BLaER1 treated with 17β-estradiol and CSF1 and Interleukin-3, amounts not matched to agents 10 nM and 100 nM (cell line): ENCODE results near the gene GFRA4.

ENCODE experiments used
- H3K27ac ChIP-seq, 11 experiments: shearing (Covaris generic); formaldehyde crosslinking; 2 replicates each; pipeline ENCODE4 v1.8.1; 2022
- H3K27me3 ChIP-seq, 11 experiments: shearing (Covaris generic); formaldehyde crosslinking; 2 replicates each; pipeline ENCODE4 v1.8.1; 2022
- H3K36me3 ChIP-seq, 11 experiments: shearing (Covaris generic); formaldehyde crosslinking; 2 replicates each; pipeline ENCODE4 v1.8.1; 2022
- H3K4me1 ChIP-seq, 10 experiments: shearing (Covaris generic); formaldehyde crosslinking; 2 replicates each; pipeline ENCODE4 v1.8.1; 2022
- H3K4me2 ChIP-seq, 11 experiments: shearing (Covaris generic); formaldehyde crosslinking; 2 replicates each; pipeline ENCODE4 v1.8.1; 2022
- H3K4me3 ChIP-seq, 10 experiments: shearing (Covaris generic); formaldehyde crosslinking; 2 replicates each; pipeline ENCODE4 v1.8.1; 2022
- H3K9ac ChIP-seq, 11 experiments: shearing (Covaris generic); formaldehyde crosslinking; 2 replicates each; pipeline ENCODE4 v1.8.1; 2022
- H3K9me3 ChIP-seq, 11 experiments: shearing (Covaris generic); formaldehyde crosslinking; replicated peaks in 1 of 11; 2 replicates each; pipeline ENCODE4 v1.8.1; 2022
- H4K20me1 ChIP-seq, 11 experiments: shearing (Covaris generic); formaldehyde crosslinking; 2 replicates each; pipeline ENCODE4 v1.8.1; 2022
- Cebpa-rat ChIP-seq, 11 experiments: shearing (Covaris generic); IDR thresholded peaks; 2 replicates each; pipeline ENCODE4 v1.8.1; 2022

The GFRA4 gene

DNA sequence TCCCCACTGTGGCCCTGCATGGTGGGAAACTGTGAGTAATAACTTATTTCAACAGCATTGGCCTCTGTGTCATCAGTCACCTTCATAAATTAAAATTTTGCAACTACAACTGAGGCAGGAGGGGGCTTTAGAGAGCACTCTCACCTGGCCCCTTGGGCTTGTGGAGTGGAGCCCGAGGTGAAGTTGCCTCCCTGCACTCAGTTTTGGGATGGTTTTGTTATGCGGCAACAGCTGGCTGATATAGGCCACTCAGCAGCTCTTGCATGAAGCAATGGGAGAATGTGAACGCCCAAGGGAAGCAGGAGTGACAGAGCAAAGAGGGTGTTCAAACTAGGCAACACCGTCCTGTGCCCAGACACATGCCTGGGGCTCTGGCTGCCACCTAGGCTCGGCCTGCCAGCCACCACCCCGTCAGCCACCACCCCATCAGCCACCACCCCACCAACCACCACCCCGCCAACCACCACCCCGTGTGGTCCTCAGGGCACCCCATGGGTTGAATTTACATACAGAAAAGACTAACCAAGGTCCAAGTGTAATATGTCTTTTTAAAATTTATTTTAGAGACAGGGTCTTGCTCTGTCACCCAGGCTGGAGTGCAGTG is 4.3 kb upstream of the GFRA4 start:
- Histone ChIP-seq H3K4me3 (no peak overlapping the region), H3K4me2 (peak overlapping the region in 4 of 11 experiments; percentile 10 to 85 (median 76); a peak in 4 of 22 replicates), H3K27ac (no peak overlapping the region), H3K4me1 (peaks cover 40 to 80% (median 67%) of the 10 kb centered on the region in 10 experiments), H4K20me1 (peaks cover 0 to 34% (median 14%) of the 10 kb centered on the region in 11 experiments; a peak in 16 of 22 replicates), H3K36me3 (no peaks in the 10 kb centered on the region), H3K9ac (no peak overlapping the region), H3K9me3 (no peaks in the 10 kb centered on the region), H3K27me3 (peaks cover 12 to 40% (median 16%) of the 10 kb centered on the region in 11 experiments)
- TF ChIP-seq Cebpa-rat (IDR thresholded peaks at IDR 0.05) = no peak

GRCh38 chr20:3663858-3664257 is 659 bp upstream of the GFRA4 start:
- peaks cover 40 to 50% (median 45%) of the 10 kb centered on the region in 11 experiments for H3K27me3 ChIP-seq
- no peak for TF ChIP-seq Cebpa-rat (IDR thresholded peaks at IDR 0.05)
- H3K36me3 ChIP-seq = no peaks in the 10 kb centered on the region
- no peaks in the 10 kb centered on the region; a peak in 1 of 22 replicates for H3K9me3 ChIP-seq
- H3K4me2 ChIP-seq = no peak overlapping the region; a peak in 1 of 22 replicates
- H3K4me3 ChIP-seq = no peak overlapping the region
- H3K27ac ChIP-seq = no peak overlapping the region
- no peak overlapping the region for H3K9ac ChIP-seq
- H4K20me1 ChIP-seq = peaks cover 0 to 18% (median 0%) of the 10 kb centered on the region in 11 experiments; a peak in 5 of 22 replicates
- peaks cover 29 to 55% (median 43%) of the 10 kb centered on the region in 10 experiments for H3K4me1 ChIP-seq

- Histone ChIP-seq H3K4me1 (peaks cover 28 to 52% (median 44%) of the 10 kb centered on the region in 10 experiments), H4K20me1 (peaks cover 0 to 18% (median 0%) of the 10 kb centered on the region in 11 experiments; a peak in 5 of 22 replicates), H3K9ac (no peak overlapping the region), H3K9me3 (no peaks in the 10 kb centered on the region; a peak in 1 of 22 replicates), H3K36me3 (no peaks in the 10 kb centered on the region), H3K4me3 (no peak overlapping the region), H3K27ac (no peak overlapping the region), H3K4me2 (no peak overlapping the region), H3K27me3 (peaks cover 40 to 50% (median 45%) of the 10 kb centered on the region in 11 experiments)
- no peak for TF ChIP-seq Cebpa-rat (IDR thresholded peaks at IDR 0.05)
These were observed 1.2 kb downstream of the GFRA4 start for GRCh38 chr20:3661814-3662665.

DNA sequence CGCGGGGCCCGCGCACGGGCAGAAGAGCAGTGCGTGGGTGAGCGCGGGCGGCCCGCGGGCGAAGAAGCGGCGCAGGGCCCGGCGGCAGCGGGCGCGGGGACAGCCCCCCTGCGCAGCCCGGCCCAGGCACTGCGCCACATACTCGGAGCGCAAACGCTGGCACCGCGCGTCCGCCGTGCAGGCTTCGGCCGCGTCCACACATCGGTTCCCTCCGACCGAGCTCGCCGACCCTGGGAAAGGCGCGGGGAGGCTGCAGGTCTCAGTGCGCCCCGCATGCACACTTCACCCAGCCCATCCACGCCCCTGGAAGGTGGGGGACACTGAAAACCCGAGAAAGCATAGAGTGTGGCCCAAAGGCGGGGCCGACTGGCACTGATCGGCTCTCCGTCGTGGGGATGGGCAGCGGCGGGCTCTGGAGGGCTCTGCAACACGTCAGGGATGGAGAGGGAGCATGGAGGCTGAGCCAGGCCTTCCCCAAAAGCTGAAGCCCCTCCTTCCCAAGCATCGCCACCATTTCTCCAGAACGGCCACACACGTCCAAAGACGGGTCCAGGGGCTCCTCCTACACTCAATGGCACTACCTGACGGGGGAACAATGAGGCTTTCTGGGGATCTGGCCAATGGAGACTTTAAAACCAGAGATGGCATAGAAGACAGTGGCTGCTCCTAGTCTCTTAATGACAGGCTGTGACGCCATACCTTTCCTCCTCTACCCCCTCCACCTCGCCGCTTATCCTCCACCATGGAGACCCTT is 2.0 kb downstream of the GFRA4 start:
- TF ChIP-seq Cebpa-rat (IDR thresholded peaks at IDR 0.05) = no peak
- Histone ChIP-seq H3K9ac (no peak overlapping the region), H3K9me3 (no peaks in the 10 kb centered on the region; a peak in 1 of 22 replicates), H3K27me3 (peaks cover 40 to 50% (median 45%) of the 10 kb centered on the region in 11 experiments), H3K4me1 (peaks cover 20 to 44% (median 39%) of the 10 kb centered on the region in 10 experiments), H4K20me1 (peaks cover 0 to 18% (median 0%) of the 10 kb centered on the region in 11 experiments; a peak in 5 of 22 replicates), H3K36me3 (no peaks in the 10 kb centered on the region), H3K27ac (no peak overlapping the region), H3K4me2 (peak overlapping the region in 10 of 11 experiments; percentile 14 to 62 (median 40); a peak in 15 of 22 replicates), H3K4me3 (peak overlapping the region in 5 of 10 experiments; percentile 14 to 44 (median 20); a peak in 2 of 20 replicates)

GRCh38 chr20:3660262-3661059 is 2.7 kb downstream of the GFRA4 start:
- no peaks in the 10 kb centered on the region for H3K36me3 ChIP-seq
- H3K9ac ChIP-seq = no peak overlapping the region
- peaks cover 0 to 18% (median 0%) of the 10 kb centered on the region in 11 experiments; a peak in 5 of 22 replicates for H4K20me1 ChIP-seq
- H3K9me3 ChIP-seq = no peaks in the 10 kb centered on the region; a peak in 1 of 22 replicates
- peaks cover 40 to 50% (median 45%) of the 10 kb centered on the region in 11 experiments for H3K27me3 ChIP-seq
- H3K27ac ChIP-seq = no peak overlapping the region
- H3K4me3 ChIP-seq = peak overlapping the region in 5 of 10 experiments; percentile 14 to 44 (median 20); a peak in 2 of 20 replicates
- peak overlapping the region in 10 of 11 experiments; percentile 14 to 62 (median 40); a peak in 15 of 22 replicates for H3K4me2 ChIP-seq
- no peak for TF ChIP-seq Cebpa-rat (IDR thresholded peaks at IDR 0.05)
- peaks cover 12 to 36% (median 32%) of the 10 kb centered on the region in 10 experiments for H3K4me1 ChIP-seq

DNA sequence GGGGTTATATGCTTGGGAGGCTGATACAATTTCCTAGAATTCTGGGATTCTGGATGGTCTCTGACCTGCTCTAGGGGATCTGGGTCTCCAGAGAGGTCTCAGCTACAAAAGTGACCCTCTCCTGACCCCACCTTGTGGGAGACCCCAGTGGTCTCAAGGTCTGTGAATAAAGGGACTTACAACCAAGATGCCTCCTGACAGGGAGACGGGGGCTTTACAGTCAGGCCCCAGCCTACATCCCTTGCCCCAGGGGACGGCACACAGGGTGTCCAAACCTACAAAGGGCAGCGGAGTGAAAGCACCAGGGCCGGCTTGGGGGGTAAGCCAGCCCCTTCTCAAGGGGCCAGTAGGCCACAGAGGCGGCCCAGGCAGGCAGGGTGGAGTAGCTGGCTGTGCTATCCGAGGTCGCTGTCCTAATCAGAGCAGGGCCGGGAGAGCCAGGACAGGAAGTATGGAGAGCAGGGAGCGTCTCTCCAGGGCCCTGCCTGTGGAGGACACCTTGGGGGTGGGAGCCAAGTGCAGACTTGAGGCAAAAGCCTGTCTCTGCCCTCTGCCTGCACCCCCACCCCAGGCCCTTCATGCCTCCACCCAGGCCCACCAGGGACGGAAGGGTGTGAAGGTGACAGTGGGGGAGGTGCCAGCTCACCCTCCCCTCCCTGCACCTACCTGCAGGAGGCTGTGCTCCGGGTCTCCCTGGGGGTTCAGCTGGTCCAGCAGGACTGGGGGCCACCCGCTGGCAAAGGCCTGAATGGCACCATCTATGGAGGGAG is 3.5 kb downstream of the GFRA4 start:
- Histone ChIP-seq H3K36me3 (no peaks in the 10 kb centered on the region; a peak in 1 of 22 replicates), H3K27ac (no peak overlapping the region), H3K4me1 (peaks cover 4 to 33% (median 26%) of the 10 kb centered on the region in 10 experiments), H3K9ac (no peak overlapping the region), H3K27me3 (peaks cover 40 to 50% (median 45%) of the 10 kb centered on the region in 11 experiments), H4K20me1 (peaks cover 0 to 18% (median 0%) of the 10 kb centered on the region in 11 experiments; a peak in 5 of 22 replicates), H3K4me2 (peak overlapping the region in 8 of 11 experiments; percentile 1 to 67 (median 38); a peak in 14 of 22 replicates), H3K4me3 (no peak overlapping the region), H3K9me3 (no peaks in the 10 kb centered on the region; a peak in 1 of 22 replicates)
- no peak for TF ChIP-seq Cebpa-rat (IDR thresholded peaks at IDR 0.05)
